Liver (tissue), 9 donors: ENCODE data around the gene LRCOL1. TPM values are rescaled to one million over a fixed set of nuclear protein-coding genes. Genes with fewer than 3 reads are reported as not detected.

Experiments used
- DNase-seq: peaks from one replicate; pipeline ENCODE4 v3.0.0-alpha.2; 2017; ENCODE audit warnings: low spot score
- H3K27ac ChIP-seq, 2 donors: one replicate each; pipeline ENCODE4 v1.7.0; 2013; ENCODE audit warnings: inconsistent platforms in 2 of 2, low read length in 2 of 2, control low read depth in 1 of 2, low read depth in 1 of 2, mild to moderate bottlenecking in 1 of 2
- H3K27me3 ChIP-seq, 4 donors: one replicate each; pipeline versions ENCODE4 v1.6.1 to v1.7.0; 2013; ENCODE audit warnings: low read length in 3 of 4, inconsistent platforms in 1 of 4, mild to moderate bottlenecking in 1 of 4, moderate library complexity in 1 of 4; ENCODE audit not compliant: control insufficient read depth in 4 of 4, insufficient read depth in 4 of 4
- H3K36me3 ChIP-seq, 4 donors: one replicate each; pipeline versions ENCODE4 v1.6.1 to v1.7.0; 2013; ENCODE audit warnings: low read length in 3 of 4, mild to moderate bottlenecking in 3 of 4, low read depth in 1 of 4, moderate library complexity in 1 of 4; ENCODE audit not compliant: control insufficient read depth in 4 of 4, insufficient read depth in 3 of 4
- H3K4me1 ChIP-seq, 4 donors: one replicate each; pipeline versions ENCODE4 v1.6.1 to v1.7.0; 2013; ENCODE audit warnings: low read length in 3 of 4, mild to moderate bottlenecking in 3 of 4, moderate library complexity in 1 of 4; ENCODE audit not compliant: control insufficient read depth in 4 of 4, insufficient read depth in 4 of 4
- H3K4me3 ChIP-seq, 3 donors: one replicate each; pipeline versions ENCODE4 v1.6.1 to v1.7.0; 2013; ENCODE audit warnings: low read length in 3 of 3, control low read depth in 1 of 3, low read depth in 1 of 3, mild to moderate bottlenecking in 1 of 3
- H3K9ac ChIP-seq, 2 donors: one replicate each; pipeline ENCODE4 v1.7.0; 2013; ENCODE audit warnings: low read length in 2 of 2, mild to moderate bottlenecking in 2 of 2, moderate library complexity in 2 of 2, control low read depth in 1 of 2, low read depth in 1 of 2
- H3K9me3 ChIP-seq, 4 donors: one replicate each; pipeline versions ENCODE4 v1.6.1 to v1.7.0; 2013; ENCODE audit warnings: low read length in 3 of 4; ENCODE audit not compliant: control insufficient read depth in 4 of 4
- CTCF ChIP-seq: fragments of 150-350 bp; IDR thresholded peaks from 2 replicates; pipeline ENCODE4 v1.5.1; 2017; ENCODE audit warnings: improper control_type of control experiment, low read depth, low read length; ENCODE audit not compliant: missing input control
- EGR1 ChIP-seq, 2 donors: IDR thresholded peaks; 2 replicates each; pipeline ENCODE4 v1.6.1; 2016 to 2018; ENCODE audit warnings: antibody characterized with exemption in 2 of 2, low read depth in 2 of 2
- FOXA1 ChIP-seq: IDR thresholded peaks from 2 replicates; pipeline ENCODE4 v1.6.1; 2016; ENCODE audit warnings: antibody characterized with exemption
- FOXA2 ChIP-seq: IDR thresholded peaks from 2 replicates; pipeline ENCODE4 v1.6.1; 2016; ENCODE audit warnings: antibody characterized with exemption
- GABPA ChIP-seq, 2 donors: IDR thresholded peaks in 1 of 2; conservative IDR thresholded peaks in 1 of 2; 2 replicates each; pipeline ENCODE4 v1.6.1; 2016; ENCODE audit warnings: antibody characterized with exemption in 2 of 2, mild to moderate bottlenecking in 1 of 2, moderate library complexity in 1 of 2
- HNF4A ChIP-seq, 2 donors: conservative IDR thresholded peaks; 2 replicates each; pipeline ENCODE4 v1.6.1; 2016; ENCODE audit warnings: antibody characterized with exemption in 2 of 2, mild to moderate bottlenecking in 2 of 2
- HNF4G ChIP-seq: IDR thresholded peaks from 2 replicates; pipeline ENCODE4 v1.6.1; 2016; ENCODE audit warnings: antibody characterized with exemption
- JUND ChIP-seq, 2 donors: IDR thresholded peaks; 2 replicates each; pipeline ENCODE4 v1.6.1; 2016; ENCODE audit warnings: antibody characterized with exemption in 2 of 2
- NR2F2 ChIP-seq: IDR thresholded peaks from 2 replicates; pipeline ENCODE4 v1.6.1; 2016; ENCODE audit warnings: antibody characterized with exemption
- RAD21 ChIP-seq, 2 donors: IDR thresholded peaks; 2 replicates each; pipeline ENCODE4 v1.6.1; 2016; ENCODE audit warnings: antibody characterized with exemption in 2 of 2, mild to moderate bottlenecking in 2 of 2
- REST ChIP-seq: IDR thresholded peaks from 2 replicates; pipeline ENCODE4 v1.6.1; 2016; ENCODE audit warnings: antibody characterized with exemption, mild to moderate bottlenecking
- RXRA ChIP-seq, 2 donors: IDR thresholded peaks; 2 replicates each; pipeline ENCODE4 v1.6.1; 2017 to 2018; ENCODE audit warnings: antibody characterized with exemption in 2 of 2, mild to moderate bottlenecking in 1 of 2
- SP1 ChIP-seq: IDR thresholded peaks from 2 replicates; pipeline ENCODE4 v1.6.1; 2018; ENCODE audit warnings: antibody characterized with exemption, mild to moderate bottlenecking
- TAF1 ChIP-seq: conservative IDR thresholded peaks from 2 replicates; pipeline ENCODE4 v1.6.1; 2016; ENCODE audit warnings: antibody characterized with exemption, mild to moderate bottlenecking
- YY1 ChIP-seq: IDR thresholded peaks from 2 replicates; pipeline ENCODE4 v1.6.1; 2016; ENCODE audit warnings: antibody characterized with exemption, mild to moderate bottlenecking
- WGBS: extraction: QIAGEN DNeasy Blood & Tissue Kit; methylation state at CpG from one replicate; pipeline ENCODE4 v1.1.7; 2013; 5-methylcytosine and 5-hydroxymethylcytosine counted together
- polyA plus RNA-seq, 2 donors: library from polyadenylated mRNA; stranded (reverse) in 1 of 2; unstranded in 1 of 2; fragments of 200-250 nt in 1 of 2; fragments of >200 nt in 1 of 2; fragmentation: Nextera tagmentation in 1 of 2; extraction: Ambion mirVana in 1 of 2; gene quantifications; one replicate each; pipeline versions ENCODE4 v1.2.1 to v1.2.3, GENCODE V29; 2013 to 2015
- total RNA-seq, 2 donors: library from RNA; depleted of rRNA; stranded (reverse); fragments of >200 nt; gene quantifications; one replicate each; pipeline ENCODE4 v1.2.3, GENCODE V29; 2014
- TF ChIP-seq, protein P1 (sequence below): IDR thresholded peaks from 2 replicates; pipeline ENCODE4 v1.6.1; 2016; ENCODE audit warnings: antibody characterized with exemption
- TF ChIP-seq, protein P2 (sequence below): IDR thresholded peaks from 2 replicates; pipeline ENCODE4 v1.6.1; 2016; ENCODE audit warnings: antibody characterized with exemption
- donor health status: healthy.
- donor health status: healthy.
- donor health status: healthy.
- donor health status: healthy.
- donor health status: healthy.

LRCOL1 gene
- total and polyA plus RNA-seq, 4 donors: 2.6 to 40.7 (median 5.9) TPM; not detected in 1

DNA sequence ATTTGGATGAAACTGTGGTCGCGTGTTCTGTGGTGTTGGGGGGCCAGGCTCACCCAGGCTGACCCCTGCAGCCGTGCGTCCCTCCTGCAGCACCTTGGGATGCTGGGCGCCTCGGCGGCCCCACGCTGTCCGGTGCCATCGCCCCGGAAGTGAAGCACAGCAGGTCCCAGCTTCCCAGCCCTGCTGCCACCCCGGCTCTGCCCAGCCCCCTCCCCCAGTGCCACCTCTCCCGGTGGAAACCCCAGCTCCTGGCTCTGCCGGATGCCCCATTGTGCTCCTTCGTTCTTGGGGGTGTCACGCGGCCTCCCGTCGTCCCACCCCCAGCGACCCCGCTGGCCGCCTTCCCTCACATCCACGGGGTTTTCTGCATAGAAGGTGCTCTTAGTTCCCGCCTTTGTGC, 25.2 kb downstream of the LRCOL1 start:
- Histone ChIP-seq H3K27ac (no peak overlapping the region), H3K36me3 (peaks cover 0 to 12% (median 2%) of the 10 kb centered on the region in 4 donors), H3K27me3 (no peaks in the 10 kb centered on the region), H3K9ac (no peak overlapping the region), H3K9me3 (no peaks in the 10 kb centered on the region), H3K4me1 (peaks cover 0 to 3% (median 0%) of the 10 kb centered on the region in 4 donors), H3K4me3 (no peak overlapping the region)
- no peak for DNase-seq
- no peak for TF ChIP-seq TAF1
- no peak for TF ChIP-seq RXRA (IDR thresholded peaks at IDR 0.05)
- TF ChIP-seq RAD21 (IDR thresholded peaks at IDR 0.05): no peak
- TF ChIP-seq, protein P1, sequence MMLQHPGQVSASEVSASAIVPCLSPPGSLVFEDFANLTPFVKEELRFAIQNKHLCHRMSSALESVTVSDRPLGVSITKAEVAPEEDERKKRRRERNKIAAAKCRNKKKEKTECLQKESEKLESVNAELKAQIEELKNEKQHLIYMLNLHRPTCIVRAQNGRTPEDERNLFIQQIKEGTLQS: no peak
- no peak for TF ChIP-seq JUND (IDR thresholded peaks at IDR 0.05)
- TF ChIP-seq, protein P2, sequence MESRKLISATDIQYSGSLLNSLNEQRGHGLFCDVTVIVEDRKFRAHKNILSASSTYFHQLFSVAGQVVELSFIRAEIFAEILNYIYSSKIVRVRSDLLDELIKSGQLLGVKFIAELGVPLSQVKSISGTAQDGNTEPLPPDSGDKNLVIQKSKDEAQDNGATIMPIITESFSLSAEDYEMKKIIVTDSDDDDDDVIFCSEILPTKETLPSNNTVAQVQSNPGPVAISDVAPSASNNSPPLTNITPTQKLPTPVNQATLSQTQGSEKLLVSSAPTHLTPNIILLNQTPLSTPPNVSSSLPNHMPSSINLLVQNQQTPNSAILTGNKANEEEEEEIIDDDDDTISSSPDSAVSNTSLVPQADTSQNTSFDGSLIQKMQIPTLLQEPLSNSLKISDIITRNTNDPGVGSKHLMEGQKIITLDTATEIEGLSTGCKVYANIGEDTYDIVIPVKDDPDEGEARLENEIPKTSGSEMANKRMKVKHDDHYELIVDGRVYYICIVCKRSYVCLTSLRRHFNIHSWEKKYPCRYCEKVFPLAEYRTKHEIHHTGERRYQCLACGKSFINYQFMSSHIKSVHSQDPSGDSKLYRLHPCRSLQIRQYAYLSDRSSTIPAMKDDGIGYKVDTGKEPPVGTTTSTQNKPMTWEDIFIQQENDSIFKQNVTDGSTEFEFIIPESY: no peak
- 79% methylated on average over 24 of the region's 24 CpGs for WGBS

DNA sequence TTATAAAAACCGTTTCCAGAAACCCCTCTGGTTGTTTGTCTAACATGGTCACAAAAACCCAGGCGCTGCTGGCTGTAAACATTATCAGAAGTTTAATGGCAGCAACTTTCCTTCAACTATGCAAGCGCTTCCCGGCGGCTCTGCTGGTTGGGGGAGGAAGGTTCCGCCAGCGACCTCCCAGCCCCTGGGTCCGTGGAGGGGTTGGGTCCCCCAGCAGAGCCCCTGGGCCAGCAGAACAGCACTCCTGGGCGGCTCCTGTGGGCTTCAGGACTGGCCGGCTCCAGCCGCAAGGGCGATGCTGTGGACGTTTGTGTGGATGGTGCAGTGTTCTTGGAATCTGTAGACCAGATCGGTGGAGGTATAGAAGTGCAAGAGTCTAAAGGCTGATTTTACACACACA, 26.0 kb downstream of the LRCOL1 start:
- DNase-seq: no peak
- Histone ChIP-seq H3K36me3 (peaks cover 0 to 15% (median 4%) of the 10 kb centered on the region in 4 donors), H3K4me1 (peaks cover 0 to 3% (median 0%) of the 10 kb centered on the region in 4 donors), H3K9ac (no peak overlapping the region), H3K27ac (no peak overlapping the region), H3K9me3 (no peaks in the 10 kb centered on the region), H3K4me3 (no peak overlapping the region), H3K27me3 (no peaks in the 10 kb centered on the region)
- TF ChIP-seq HNF4A (conservative IDR thresholded peaks at IDR 0.05): no peak
- TF ChIP-seq YY1: no peak
- TF ChIP-seq GABPA (IDR thresholded peaks at IDR 0.05 in 1 of 2, conservative IDR thresholded peaks at IDR 0.05 in 1 of 2): no peak
- TF ChIP-seq EGR1 (IDR thresholded peaks at IDR 0.05; ENCODE audit: low read depth in 2 of 2): no peak
- no peak for TF ChIP-seq RAD21 (IDR thresholded peaks at IDR 0.05)
- no peak for TF ChIP-seq SP1
- 89% methylated on average over 14 of the region's 14 CpGs for WGBS

GRCh38 chr12:132583736-132584135, 26.6 kb downstream of the LRCOL1 start:
- Histone ChIP-seq H3K9ac (no peak overlapping the region), H3K4me1 (peaks cover 0 to 3% (median 0%) of the 10 kb centered on the region in 4 donors), H3K36me3 (peaks cover 0 to 20% (median 4%) of the 10 kb centered on the region in 4 donors), H3K4me3 (no peak overlapping the region), H3K27ac (no peak overlapping the region), H3K27me3 (no peaks in the 10 kb centered on the region), H3K9me3 (no peaks in the 10 kb centered on the region)
- WGBS: 90% methylated on average over 29 of the region's 29 CpGs
- no peak for TF ChIP-seq YY1
- TF ChIP-seq FOXA2: no peak
- DNase-seq: no peak

DNA sequence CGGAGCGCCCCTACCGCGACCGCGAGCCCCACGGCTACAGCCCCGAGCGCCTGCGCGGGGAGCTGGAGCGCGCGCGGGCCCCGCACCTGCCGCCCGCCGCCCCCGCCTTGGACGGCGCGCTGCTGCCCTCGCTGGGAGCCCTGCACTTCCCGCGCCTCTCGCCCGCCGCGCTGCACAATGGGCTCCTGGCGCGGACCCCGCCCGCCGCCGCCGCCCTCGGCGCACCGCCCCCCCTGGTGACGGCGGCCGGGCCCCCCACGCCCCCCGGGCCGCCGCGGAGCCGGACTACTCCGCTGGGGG, 27.0 kb downstream of the LRCOL1 start:
- H3K36me3 ChIP-seq: peaks cover 0 to 23% (median 4%) of the 10 kb centered on the region in 4 donors
- no peak overlapping the region for H3K9ac ChIP-seq
- no peak for DNase-seq
- 88% methylated on average over 50 of the region's 50 CpGs for WGBS
- no peak overlapping the region for H3K27ac ChIP-seq
- peaks cover 0 to 3% (median 0%) of the 10 kb centered on the region in 4 donors for H3K4me1 ChIP-seq
- H3K4me3 ChIP-seq: no peak overlapping the region
- no peaks in the 10 kb centered on the region for H3K9me3 ChIP-seq
- H3K27me3 ChIP-seq: no peaks in the 10 kb centered on the region
- TF ChIP-seq GABPA (IDR thresholded peaks at IDR 0.05 in 1 of 2, conservative IDR thresholded peaks at IDR 0.05 in 1 of 2) (no peak), SP1 (no peak), TAF1 (no peak), REST (no peak), YY1 (no peak), FOXA2 (no peak), FOXA1 (no peak), NR2F2 (no peak), RAD21 (IDR thresholded peaks at IDR 0.05) (no peak), HNF4G (no peak), CTCF (no peak)
- TF ChIP-seq, protein P1: no peak
